Measurements from ENCODE around the gene LYSMD1. TPM values are rescaled to one million over a fixed set of nuclear protein-coding genes. Genes with fewer than 3 reads are reported as not detected.
"Not testable (repeated sequence)": the region's sequence is repeated elsewhere in the genome, so short reads cannot be mapped to it uniquely, and the experiment has no call there.

Gene LYSMD1
- polyA plus RNA-seq, 1 of the 3 experiments (the other 2 are of a cell fraction) = 4.5 TPM

DNA sequence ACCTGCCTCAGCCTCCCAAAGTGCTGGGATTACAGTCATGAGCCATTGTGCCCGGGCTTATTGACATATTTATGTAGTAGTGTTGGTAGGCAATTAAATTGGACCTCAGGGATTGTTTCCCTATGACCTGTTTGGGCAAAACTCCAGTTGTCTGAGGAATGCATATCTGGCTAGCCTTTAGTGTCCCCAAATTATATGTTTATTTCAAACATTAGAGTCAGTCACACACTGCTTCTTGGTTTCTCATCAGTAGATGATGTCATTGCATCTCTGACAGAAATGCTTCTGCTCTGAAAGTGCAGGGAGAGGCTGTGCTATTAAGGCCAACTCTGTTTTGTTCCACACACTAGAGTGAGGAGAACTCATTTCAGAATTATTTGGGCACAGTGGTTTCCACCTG is 45.1 kb upstream of the LYSMD1 start:
- H3K27me3 ChIP-seq (ENCODE audit: insufficient read depth) = no peaks in the 10 kb centered on the region
- CTCF ChIA-PET = no interaction called here
- peaks cover 100% of the 10 kb centered on the region for H3K79me2 ChIP-seq (ENCODE audit: insufficient read depth)
- H3K4me3 ChIP-seq (ENCODE audit: low read depth in 2 of 2, low read length in 1 of 2) = no peak overlapping the region
- POLR2A ChIA-PET = no interaction called here
- no peak for DNase-seq
- no peak for TF ChIP-seq SIN3A (IDR thresholded peaks at IDR 0.05; ENCODE audit: borderline replicate concordance, low read depth, low read length)
- TF ChIP-seq, protein P1, sequence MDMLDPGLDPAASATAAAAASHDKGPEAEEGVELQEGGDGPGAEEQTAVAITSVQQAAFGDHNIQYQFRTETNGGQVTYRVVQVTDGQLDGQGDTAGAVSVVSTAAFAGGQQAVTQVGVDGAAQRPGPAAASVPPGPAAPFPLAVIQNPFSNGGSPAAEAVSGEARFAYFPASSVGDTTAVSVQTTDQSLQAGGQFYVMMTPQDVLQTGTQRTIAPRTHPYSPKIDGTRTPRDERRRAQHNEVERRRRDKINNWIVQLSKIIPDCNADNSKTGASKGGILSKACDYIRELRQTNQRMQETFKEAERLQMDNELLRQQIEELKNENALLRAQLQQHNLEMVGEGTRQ (IDR thresholded peaks at IDR 0.05; ENCODE audit: borderline replicate concordance, low read depth, low read length) = no peak
- TF ChIP-seq NRF1 (IDR thresholded peaks at IDR 0.05; ENCODE audit: low read depth, low read length) = no peak
- TF ChIP-seq, protein P2, sequence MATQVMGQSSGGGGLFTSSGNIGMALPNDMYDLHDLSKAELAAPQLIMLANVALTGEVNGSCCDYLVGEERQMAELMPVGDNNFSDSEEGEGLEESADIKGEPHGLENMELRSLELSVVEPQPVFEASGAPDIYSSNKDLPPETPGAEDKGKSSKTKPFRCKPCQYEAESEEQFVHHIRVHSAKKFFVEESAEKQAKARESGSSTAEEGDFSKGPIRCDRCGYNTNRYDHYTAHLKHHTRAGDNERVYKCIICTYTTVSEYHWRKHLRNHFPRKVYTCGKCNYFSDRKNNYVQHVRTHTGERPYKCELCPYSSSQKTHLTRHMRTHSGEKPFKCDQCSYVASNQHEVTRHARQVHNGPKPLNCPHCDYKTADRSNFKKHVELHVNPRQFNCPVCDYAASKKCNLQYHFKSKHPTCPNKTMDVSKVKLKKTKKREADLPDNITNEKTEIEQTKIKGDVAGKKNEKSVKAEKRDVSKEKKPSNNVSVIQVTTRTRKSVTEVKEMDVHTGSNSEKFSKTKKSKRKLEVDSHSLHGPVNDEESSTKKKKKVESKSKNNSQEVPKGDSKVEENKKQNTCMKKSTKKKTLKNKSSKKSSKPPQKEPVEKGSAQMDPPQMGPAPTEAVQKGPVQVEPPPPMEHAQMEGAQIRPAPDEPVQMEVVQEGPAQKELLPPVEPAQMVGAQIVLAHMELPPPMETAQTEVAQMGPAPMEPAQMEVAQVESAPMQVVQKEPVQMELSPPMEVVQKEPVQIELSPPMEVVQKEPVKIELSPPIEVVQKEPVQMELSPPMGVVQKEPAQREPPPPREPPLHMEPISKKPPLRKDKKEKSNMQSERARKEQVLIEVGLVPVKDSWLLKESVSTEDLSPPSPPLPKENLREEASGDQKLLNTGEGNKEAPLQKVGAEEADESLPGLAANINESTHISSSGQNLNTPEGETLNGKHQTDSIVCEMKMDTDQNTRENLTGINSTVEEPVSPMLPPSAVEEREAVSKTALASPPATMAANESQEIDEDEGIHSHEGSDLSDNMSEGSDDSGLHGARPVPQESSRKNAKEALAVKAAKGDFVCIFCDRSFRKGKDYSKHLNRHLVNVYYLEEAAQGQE (IDR thresholded peaks at IDR 0.05; ENCODE audit: low read depth, low read length) = no peak
- TF ChIP-seq TEAD4 (IDR thresholded peaks at IDR 0.05; ENCODE audit: borderline replicate concordance, insufficient read depth) = no peak
- TF ChIP-seq FOSL2 (IDR thresholded peaks at IDR 0.05; ENCODE audit: borderline replicate concordance, low read depth) = no peak
- TF ChIP-seq TAF1 (IDR thresholded peaks at IDR 0.05; ENCODE audit: borderline replicate concordance, low read depth, low read length) = no peak
- TF ChIP-seq, protein P3, sequence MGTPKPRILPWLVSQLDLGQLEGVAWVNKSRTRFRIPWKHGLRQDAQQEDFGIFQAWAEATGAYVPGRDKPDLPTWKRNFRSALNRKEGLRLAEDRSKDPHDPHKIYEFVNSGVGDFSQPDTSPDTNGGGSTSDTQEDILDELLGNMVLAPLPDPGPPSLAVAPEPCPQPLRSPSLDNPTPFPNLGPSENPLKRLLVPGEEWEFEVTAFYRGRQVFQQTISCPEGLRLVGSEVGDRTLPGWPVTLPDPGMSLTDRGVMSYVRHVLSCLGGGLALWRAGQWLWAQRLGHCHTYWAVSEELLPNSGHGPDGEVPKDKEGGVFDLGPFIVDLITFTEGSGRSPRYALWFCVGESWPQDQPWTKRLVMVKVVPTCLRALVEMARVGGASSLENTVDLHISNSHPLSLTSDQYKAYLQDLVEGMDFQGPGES (IDR thresholded peaks at IDR 0.05; ENCODE audit: low read depth, low read length) = no peak
- TF ChIP-seq FOXJ3 (CRISPR knock-in tag; IDR thresholded peaks at IDR 0.05) = no peak
- TF ChIP-seq JUND (IDR thresholded peaks at IDR 0.05) = no peak
- no peak for TF ChIP-seq GABPA (IDR thresholded peaks at IDR 0.05; ENCODE audit: low read depth)
- TF ChIP-seq TCF12 (IDR thresholded peaks at IDR 0.05) = no peak
- TF ChIP-seq RXRA (IDR thresholded peaks at IDR 0.05; ENCODE audit: borderline replicate concordance, low read depth) = no peak
- TF ChIP-seq EP300 (IDR thresholded peaks at IDR 0.05; ENCODE audit: borderline replicate concordance in 1 of 2, low read depth in 1 of 2, low read length in 1 of 2) = no peak
- TF ChIP-seq CHD2 (IDR thresholded peaks at IDR 0.05; ENCODE audit: low read length, partially characterized antibody) = no peak
- no peak for TF ChIP-seq SMC3 (IDR thresholded peaks at IDR 0.05; ENCODE audit: low read depth, low read length)
- TF ChIP-seq, protein P4, sequence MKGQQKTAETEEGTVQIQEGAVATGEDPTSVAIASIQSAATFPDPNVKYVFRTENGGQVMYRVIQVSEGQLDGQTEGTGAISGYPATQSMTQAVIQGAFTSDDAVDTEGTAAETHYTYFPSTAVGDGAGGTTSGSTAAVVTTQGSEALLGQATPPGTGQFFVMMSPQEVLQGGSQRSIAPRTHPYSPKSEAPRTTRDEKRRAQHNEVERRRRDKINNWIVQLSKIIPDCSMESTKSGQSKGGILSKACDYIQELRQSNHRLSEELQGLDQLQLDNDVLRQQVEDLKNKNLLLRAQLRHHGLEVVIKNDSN (IDR thresholded peaks at IDR 0.05; ENCODE audit: borderline replicate concordance, low read depth) = no peak
- no peak overlapping the region for H3K9ac ChIP-seq
- H4K20me1 ChIP-seq (ENCODE audit: insufficient read depth) = peaks cover 76% of the 10 kb centered on the region
- no peaks in the 10 kb centered on the region for H3K4me1 ChIP-seq (ENCODE audit: control insufficient read depth in 1 of 2, insufficient read depth in 2 of 2, low read depth in 1 of 2, low read length in 1 of 2)
- no peaks in the 10 kb centered on the region for H3K9me2 ChIP-seq
- no peak overlapping the region for H3K4me2 ChIP-seq
- H3K36me3 ChIP-seq (replicated peaks in 1 of 2; ENCODE audit: control insufficient read depth in 1 of 2, insufficient read depth in 2 of 2, low read length in 1 of 2) = peaks cover 4 to 60% of the 10 kb centered on the region in 2 experiments
- 100% methylated on average over 1 of the region's 1 CpG for WGBS (ENCODE audit: low lambda C conversion rate)
- no peaks in the 10 kb centered on the region for H3K9me3 ChIP-seq
- no peak overlapping the region for H2AFZ ChIP-seq (ENCODE audit: low read depth)
- 0 out of 4 replicates have a peak overlapping the region, but pooled peaks of 1 of the 2 experiments have one; percentile 13 for H3K27ac ChIP-seq (ENCODE audit: low read depth in 2 of 2, low read length in 1 of 2)
- peaks cover 21% of the 10 kb centered on the region for H3F3A ChIP-seq (replicated peaks; ENCODE audit: insufficient read depth)

DNA sequence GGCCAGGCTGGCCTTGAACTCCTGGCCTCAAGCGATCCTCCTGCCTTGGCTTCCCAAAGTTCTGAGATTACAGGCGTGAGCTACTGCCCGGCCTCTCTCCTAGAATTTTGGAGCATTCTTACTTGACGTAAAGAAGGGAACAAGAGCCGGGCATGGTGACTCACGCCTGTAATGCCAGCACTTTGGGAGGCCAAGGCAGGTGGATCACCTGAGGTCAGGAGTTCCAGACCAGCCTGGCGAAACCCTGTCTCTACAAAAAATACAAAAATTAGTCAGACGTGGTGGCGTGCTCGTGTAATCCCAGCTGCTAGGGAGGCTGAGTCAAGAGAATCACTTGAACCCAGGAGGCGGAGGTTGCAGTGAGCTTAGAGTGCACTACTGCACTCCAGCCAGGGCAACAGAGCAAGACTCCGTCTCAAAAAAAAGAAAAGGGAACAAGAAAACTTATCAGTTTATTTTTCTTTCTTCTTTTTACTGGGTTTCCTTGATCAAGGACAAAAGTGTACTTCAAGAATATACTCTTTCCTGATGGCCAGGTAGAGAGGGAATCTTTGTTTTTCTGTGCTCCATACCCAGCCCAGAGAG is 39.8 kb upstream of the LYSMD1 start:
- DNase-seq; H3K9me3 ChIP-seq; POLR2A ChIA-PET; H3K27me3 ChIP-seq (ENCODE audit: insufficient read depth); H2AFZ ChIP-seq (ENCODE audit: low read depth); H3K9ac ChIP-seq; H3K4me3 ChIP-seq (ENCODE audit: low read depth in 2 of 2, low read length in 1 of 2); H3K27ac ChIP-seq (ENCODE audit: low read depth in 2 of 2, low read length in 1 of 2); H3K9me2 ChIP-seq; H3K4me2 ChIP-seq: not testable (repeated sequence)
- Histone ChIP-seq H3K36me3 (replicated peaks in 1 of 2; ENCODE audit: control insufficient read depth in 1 of 2, insufficient read depth in 2 of 2, low read length in 1 of 2) (peaks cover 17 to 79% of the 10 kb centered on the region in 2 experiments), H4K20me1 (ENCODE audit: insufficient read depth) (peaks cover 90% of the 10 kb centered on the region), H3K4me1 (ENCODE audit: control insufficient read depth in 1 of 2, insufficient read depth in 2 of 2, low read depth in 1 of 2, low read length in 1 of 2) (peaks cover 0 to 15% of the 10 kb centered on the region in 2 experiments; a peak in 2 of 4 replicates), H3F3A (replicated peaks; ENCODE audit: insufficient read depth) (peaks cover 22% of the 10 kb centered on the region), H3K79me2 (ENCODE audit: insufficient read depth) (peaks cover 100% of the 10 kb centered on the region)
- CTCF ChIA-PET = interaction anchor here (1.0 kb wide), 1 partner anchor 10 kb away, joined by 3 read pairs; no protein-coding TSS in a partner anchor
- 95% methylated on average over 12 of the region's 12 CpGs for WGBS (ENCODE audit: low lambda C conversion rate)
